Urothelium cell line (cell line): ENCODE measurements around the gene IGF1R.
"Not testable (repeated sequence)": the region's sequence is repeated elsewhere in the genome, so short reads cannot be mapped to it uniquely, and the experiment has no call there.

ENCODE experiments used
- DNase-seq: peaks from one replicate; pipeline ENCODE4 v3.0.0; 2011; ENCODE audit warnings: low spot score, mixed read lengths
- FAIRE-seq: peaks from 2 replicates; lab custom pipeline; 2011; peaks lifted over from hg19 to GRCh38; lab: Jason Lieb, UNC

IGF1R gene

GRCh38 chr15:98950248-98950647 lies 301.9 kb downstream of the IGF1R start:
- no peak for FAIRE-seq
- no peak for DNase-seq

DNA sequence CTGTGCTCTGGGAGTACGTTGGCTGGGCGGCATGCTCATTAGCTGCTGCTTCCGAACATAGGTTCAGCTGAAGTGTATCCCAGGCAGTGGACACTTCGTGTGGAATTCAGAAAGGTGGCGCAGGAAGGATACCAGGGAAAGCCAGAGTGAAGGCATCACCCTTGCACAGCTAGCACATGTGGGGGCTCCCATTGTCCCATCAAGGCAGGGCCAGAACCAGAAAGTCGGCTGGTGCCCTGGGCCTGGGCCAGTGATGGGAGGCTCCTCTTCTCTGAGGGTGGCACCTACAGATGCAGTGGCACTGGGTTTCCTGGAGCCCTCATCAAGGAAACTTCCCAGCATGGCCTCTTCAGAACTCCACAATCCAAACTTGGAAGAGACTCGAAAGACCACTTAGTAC lies 302.7 kb downstream of the IGF1R start:
- DNase-seq, result no peak
- no peak for FAIRE-seq

GRCh38 chr15:98951493-98952320 lies 303.4 kb downstream of the IGF1R start:
- FAIRE-seq (no peak), DNase-seq (no peak)

GRCh38 chr15:98952381-98952803 lies 304.1 kb downstream of the IGF1R start:
- FAIRE-seq (no peak), DNase-seq (no peak)

DNA sequence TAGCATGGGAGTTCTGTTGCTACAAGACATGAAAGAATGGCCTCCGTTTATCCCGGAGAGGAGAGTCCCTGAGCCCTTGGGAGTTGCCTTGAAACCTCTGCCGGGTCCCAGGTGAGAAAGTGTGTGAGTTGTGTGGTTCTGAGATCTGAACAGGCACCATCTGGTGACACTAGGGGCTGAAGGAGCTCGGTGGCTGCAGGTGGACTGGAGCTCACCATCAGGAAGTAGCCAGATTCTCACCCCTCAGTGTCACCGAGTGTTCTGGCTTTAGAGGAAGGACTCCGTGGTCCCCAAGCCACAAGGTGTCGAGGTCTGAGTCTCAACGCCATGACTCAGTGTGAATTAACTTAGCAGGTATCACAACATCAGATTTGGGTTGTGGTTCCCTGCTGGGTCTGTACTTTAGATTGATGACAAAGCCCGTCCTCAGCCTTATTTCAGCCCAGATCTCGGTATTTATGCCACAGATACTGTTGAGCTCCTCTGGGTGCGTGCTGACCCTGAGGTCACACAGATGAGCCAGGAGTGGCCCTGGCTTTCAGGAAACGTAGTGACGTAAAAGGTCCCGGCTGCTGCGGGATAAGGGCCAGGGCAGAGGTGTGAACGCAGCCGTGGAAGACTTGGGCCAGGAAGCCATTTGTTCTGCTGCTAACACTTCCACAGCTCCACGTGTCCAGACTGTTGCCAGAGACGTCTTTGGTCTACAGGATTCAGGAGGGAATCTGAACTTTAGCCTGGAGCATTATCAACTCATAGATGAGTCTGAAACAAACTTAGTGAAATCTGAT lies 304.9 kb downstream of the IGF1R start:
- no peak for DNase-seq
- FAIRE-seq, result no peak

DNA sequence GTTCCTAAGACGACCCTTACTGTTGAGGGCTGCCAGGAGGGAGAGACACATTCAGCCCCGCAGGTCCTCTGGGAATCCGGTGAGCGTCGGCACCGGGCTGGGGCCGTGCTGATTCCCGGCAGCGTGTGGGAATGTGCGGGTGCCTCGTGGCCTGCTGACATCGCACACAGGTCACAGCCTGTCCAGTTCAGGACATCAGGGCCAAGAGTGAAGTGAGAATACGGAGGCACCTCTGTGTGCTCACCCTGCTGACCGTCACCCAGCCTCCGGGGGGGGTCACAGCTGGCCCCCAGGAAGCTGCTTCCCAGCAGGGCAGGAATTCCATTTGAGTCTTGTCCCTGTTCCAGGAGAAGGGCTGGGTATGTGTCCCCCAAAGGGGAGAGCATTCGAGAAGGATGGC lies 305.6 kb downstream of the IGF1R start:
- no peak for DNase-seq
- FAIRE-seq, result no peak

- DNase-seq, result no peak
- FAIRE-seq, result no peak
Observed at GRCh38 chr15:98954411-98954810, 306.1 kb downstream of the IGF1R start.

- FAIRE-seq, result no peak
Observed at GRCh38 chr15:98955331-98955730, 307.0 kb downstream of the IGF1R start.

GRCh38 chr15:98955961-98956723 lies 307.8 kb downstream of the IGF1R start:
- no peak for FAIRE-seq
- DNase-seq, result no peak

More at GRCh38 chr15:98955331-98955730, 307.0 kb downstream of the IGF1R start:
- DNase-seq, result no peak

GRCh38 chr15:98956796-98957553 lies 308.6 kb downstream of the IGF1R start:
- no peak for DNase-seq
- no peak for FAIRE-seq

- no peak for DNase-seq
- no peak for FAIRE-seq
Observed at GRCh38 chr15:98957655-98958054, 309.3 kb downstream of the IGF1R start.

- DNase-seq, result no peak
- FAIRE-seq, result no peak
Observed at GRCh38 chr15:98958076-98958475, 309.7 kb downstream of the IGF1R start.

GRCh38 chr15:98958918-98959639 lies 310.7 kb downstream of the IGF1R start:
- DNase-seq (no peak), FAIRE-seq (no peak)

DNA sequence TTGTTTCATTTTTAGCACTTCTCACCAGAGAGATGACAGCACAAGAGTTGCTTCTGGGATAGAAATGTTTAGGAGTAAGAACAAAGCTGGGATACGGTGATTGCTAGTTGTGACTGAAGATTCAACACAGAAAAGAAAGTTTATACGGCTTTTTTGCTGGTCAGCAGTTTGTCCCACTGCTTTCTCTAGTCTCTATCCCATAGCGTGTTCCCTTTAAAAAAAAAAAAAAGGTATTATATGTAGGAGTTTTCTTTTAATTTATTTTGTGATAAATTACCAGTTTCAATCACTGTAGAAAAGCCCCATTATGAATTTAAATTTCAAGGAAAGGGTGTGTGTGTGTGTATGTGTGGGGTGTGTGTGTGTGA lies 311.3 kb downstream of the IGF1R start:
- DNase-seq, result no peak
- FAIRE-seq, result no peak

DNA sequence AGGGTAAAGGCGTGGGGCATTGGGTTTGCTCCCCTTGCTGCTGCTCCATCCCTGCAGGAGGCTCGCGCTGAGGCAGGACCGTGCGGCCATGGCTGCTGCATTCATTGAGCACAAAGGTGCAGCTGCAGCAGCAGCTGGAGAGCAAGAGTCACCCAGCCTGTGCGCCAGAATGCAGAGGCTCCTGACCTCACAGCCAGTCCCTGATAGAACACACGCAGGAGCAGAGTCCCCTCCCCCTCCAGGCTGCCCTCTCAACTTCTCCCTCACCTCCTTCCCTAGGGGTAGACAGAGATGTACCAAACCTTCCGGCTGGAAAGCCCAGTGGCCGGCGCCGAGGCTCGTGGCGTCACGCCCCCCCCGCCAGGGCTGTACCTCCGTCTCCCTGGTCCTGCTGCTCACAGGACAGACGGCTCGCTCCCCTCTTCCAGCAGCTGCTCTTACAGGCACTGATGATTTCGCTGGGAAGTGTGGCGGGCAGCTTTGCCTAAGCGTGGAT lies 312.3 kb downstream of the IGF1R start:
- FAIRE-seq (no peak), DNase-seq (no peak)

GRCh38 chr15:98963444-98963843 lies 315.1 kb downstream of the IGF1R start:
- FAIRE-seq (no peak), DNase-seq (no peak)

GRCh38 chr15:98964466-98965133 lies 316.3 kb downstream of the IGF1R start:
- no peak for DNase-seq
- no peak for FAIRE-seq

GRCh38 chr15:98965134-98965491 lies 316.8 kb downstream of the IGF1R start:
- not testable (repeated sequence) for FAIRE-seq

GRCh38 chr15:98965597-98965996 lies 317.3 kb downstream of the IGF1R start:
- no peak for DNase-seq
- no peak for FAIRE-seq

More at GRCh38 chr15:98965134-98965491, 316.8 kb downstream of the IGF1R start:
- DNase-seq, result not testable (repeated sequence)
